ENCODE data around the gene LPIN1.

Gene LPIN1

GRCh38 chr2:11705711-11706110, 40.7 kb upstream of the LPIN1 start:
- Histone ChIP-seq H4K8ac (ENCODE audit: low read length) (no peak overlapping the region), H3K14ac (ENCODE audit: low read length in 2 of 2) (no peak overlapping the region), H4K91ac (ENCODE audit: low read length) (no peak overlapping the region), H3K4me1 (ENCODE audit: control insufficient read depth, insufficient read depth, low read depth, low read length) (peaks cover 5% of the 10 kb centered on the region), H2AFZ (ENCODE audit: low read depth, low read length) (no peak overlapping the region), H3K27me3 (ENCODE audit: control insufficient read depth in 1 of 2, insufficient read depth in 1 of 2, low read length in 2 of 2) (no peaks in the 10 kb centered on the region), H2BK15ac (ENCODE audit: low read depth, poor library complexity, severe bottlenecking) (no peak overlapping the region), H2BK5ac (ENCODE audit: low read depth, low read length, poor library complexity, severe bottlenecking) (no peak overlapping the region), H3K9ac (ENCODE audit: low read length) (no peak overlapping the region), H2BK12ac (ENCODE audit: low read length in 2 of 2) (no peak overlapping the region), H3K18ac (ENCODE audit: low read depth in 1 of 2, low read length in 2 of 2) (no peak overlapping the region), H3K27ac (ENCODE audit: low read length, poor library complexity, severe bottlenecking) (no peak overlapping the region), H3K79me1 (replicated peaks; ENCODE audit: low read length, poor library complexity, severe bottlenecking) (no peaks in the 10 kb centered on the region), H2BK120ac (ENCODE audit: low read depth, low read length) (no peak overlapping the region), H3K4me3 (ENCODE audit: insufficient read depth in 1 of 2, low read depth in 1 of 2, low read length in 2 of 2) (no peak overlapping the region), H3K4ac (ENCODE audit: low read depth in 1 of 2, low read length in 2 of 2) (no peak overlapping the region), H2AK5ac (ENCODE audit: low read length, severe bottlenecking) (no peak overlapping the region), H3K23ac (ENCODE audit: low read length in 2 of 2) (no peak overlapping the region), H3K9me3 (ENCODE audit: control insufficient read depth, low read length) (no peaks in the 10 kb centered on the region), H3K36me3 (ENCODE audit: control insufficient read depth in 1 of 2, insufficient read depth in 2 of 2, low read depth in 1 of 2, low read length in 2 of 2) (no peaks in the 10 kb centered on the region), H3K4me2 (ENCODE audit: low read length, poor library complexity, severe bottlenecking) (no peak overlapping the region)
- no peak for DNase-seq
- WGBS, result 89% methylated on average over 3 of the region's 3 CpGs

- H2BK5ac ChIP-seq (ENCODE audit: low read depth, low read length, poor library complexity, severe bottlenecking), result no peak overlapping the region
- H3K79me1 ChIP-seq (replicated peaks; ENCODE audit: low read length, poor library complexity, severe bottlenecking), result no peaks in the 10 kb centered on the region
- H4K91ac ChIP-seq (ENCODE audit: low read length), result no peak overlapping the region
- H3K9ac ChIP-seq (ENCODE audit: low read length), result no peak overlapping the region
- H3K36me3 ChIP-seq (ENCODE audit: control insufficient read depth in 1 of 2, insufficient read depth in 2 of 2, low read depth in 1 of 2, low read length in 2 of 2), result no peaks in the 10 kb centered on the region
- H2BK120ac ChIP-seq (ENCODE audit: low read depth, low read length), result no peak overlapping the region
- no peak overlapping the region for H3K23ac ChIP-seq (ENCODE audit: low read length in 2 of 2)
- H3K27ac ChIP-seq (ENCODE audit: low read length, poor library complexity, severe bottlenecking), result no peak overlapping the region
- DNase-seq, result no peak
- no peak overlapping the region for H3K4me3 ChIP-seq (ENCODE audit: insufficient read depth in 1 of 2, low read depth in 1 of 2, low read length in 2 of 2)
- H3K4ac ChIP-seq (ENCODE audit: low read depth in 1 of 2, low read length in 2 of 2), result no peak overlapping the region
- H3K18ac ChIP-seq (ENCODE audit: low read depth in 1 of 2, low read length in 2 of 2), result no peak overlapping the region
- H3K14ac ChIP-seq (ENCODE audit: low read length in 2 of 2), result no peak overlapping the region
- no peak overlapping the region for H2BK12ac ChIP-seq (ENCODE audit: low read length in 2 of 2)
- no peak overlapping the region for H3K4me2 ChIP-seq (ENCODE audit: low read length, poor library complexity, severe bottlenecking)
- H3K9me3 ChIP-seq (ENCODE audit: control insufficient read depth, low read length), result no peaks in the 10 kb centered on the region
- H2AFZ ChIP-seq (ENCODE audit: low read depth, low read length), result no peak overlapping the region
- H2BK15ac ChIP-seq (ENCODE audit: low read depth, poor library complexity, severe bottlenecking), result peak overlapping the region; percentile 26
- H4K8ac ChIP-seq (ENCODE audit: low read length), result no peak overlapping the region
- H3K4me1 ChIP-seq (ENCODE audit: control insufficient read depth, insufficient read depth, low read depth, low read length), result peaks cover 4% of the 10 kb centered on the region
- no peaks in the 10 kb centered on the region for H3K27me3 ChIP-seq (ENCODE audit: control insufficient read depth in 1 of 2, insufficient read depth in 1 of 2, low read length in 2 of 2)
- WGBS, result 90% methylated on average over 3 of the region's 3 CpGs
- H2AK5ac ChIP-seq (ENCODE audit: low read length, severe bottlenecking), result no peak overlapping the region
Measured at GRCh38 chr2:11708106-11708505, 38.3 kb upstream of the LPIN1 start.

- no peak overlapping the region for H3K4me3 ChIP-seq (ENCODE audit: insufficient read depth in 1 of 2, low read depth in 1 of 2, low read length in 2 of 2)
- H3K4me2 ChIP-seq (ENCODE audit: low read length, poor library complexity, severe bottlenecking), result no peak overlapping the region
- H3K27me3 ChIP-seq (ENCODE audit: control insufficient read depth in 1 of 2, insufficient read depth in 1 of 2, low read length in 2 of 2), result no peaks in the 10 kb centered on the region
- 91% methylated on average over 8 of the region's 8 CpGs for WGBS
- H4K8ac ChIP-seq (ENCODE audit: low read length), result no peak overlapping the region
- no peak overlapping the region for H3K4ac ChIP-seq (ENCODE audit: low read depth in 1 of 2, low read length in 2 of 2)
- no peak overlapping the region for H2AK5ac ChIP-seq (ENCODE audit: low read length, severe bottlenecking)
- no peak overlapping the region for H3K23ac ChIP-seq (ENCODE audit: low read length in 2 of 2)
- no peak for DNase-seq
- H3K27ac ChIP-seq (ENCODE audit: low read length, poor library complexity, severe bottlenecking), result no peak overlapping the region
- H3K9me3 ChIP-seq (ENCODE audit: control insufficient read depth, low read length), result no peaks in the 10 kb centered on the region
- H3K14ac ChIP-seq (ENCODE audit: low read length in 2 of 2), result no peak overlapping the region
- H2BK15ac ChIP-seq (ENCODE audit: low read depth, poor library complexity, severe bottlenecking), result no peak overlapping the region
- no peaks in the 10 kb centered on the region for H3K36me3 ChIP-seq (ENCODE audit: control insufficient read depth in 1 of 2, insufficient read depth in 2 of 2, low read depth in 1 of 2, low read length in 2 of 2)
- no peaks in the 10 kb centered on the region for H3K4me1 ChIP-seq (ENCODE audit: control insufficient read depth, insufficient read depth, low read depth, low read length)
- no peak overlapping the region for H2BK120ac ChIP-seq (ENCODE audit: low read depth, low read length)
- H3K79me1 ChIP-seq (replicated peaks; ENCODE audit: low read length, poor library complexity, severe bottlenecking), result no peaks in the 10 kb centered on the region
- H3K9ac ChIP-seq (ENCODE audit: low read length), result no peak overlapping the region
- no peak overlapping the region for H3K18ac ChIP-seq (ENCODE audit: low read depth in 1 of 2, low read length in 2 of 2)
- H2BK5ac ChIP-seq (ENCODE audit: low read depth, low read length, poor library complexity, severe bottlenecking), result no peak overlapping the region
- H2BK12ac ChIP-seq (ENCODE audit: low read length in 2 of 2), result no peak overlapping the region
- H4K91ac ChIP-seq (ENCODE audit: low read length), result no peak overlapping the region
- H2AFZ ChIP-seq (ENCODE audit: low read depth, low read length), result no peak overlapping the region
Measured at GRCh38 chr2:11709293-11709692, 37.1 kb upstream of the LPIN1 start.

GRCh38 chr2:11710210-11710609, 36.2 kb upstream of the LPIN1 start:
- H3K4me2 ChIP-seq (ENCODE audit: low read length, poor library complexity, severe bottlenecking), result no peak overlapping the region
- no peak overlapping the region for H4K91ac ChIP-seq (ENCODE audit: low read length)
- no peak overlapping the region for H3K18ac ChIP-seq (ENCODE audit: low read depth in 1 of 2, low read length in 2 of 2)
- no peak overlapping the region for H2AK5ac ChIP-seq (ENCODE audit: low read length, severe bottlenecking)
- H3K4ac ChIP-seq (ENCODE audit: low read depth in 1 of 2, low read length in 2 of 2), result no peak overlapping the region
- H2BK120ac ChIP-seq (ENCODE audit: low read depth, low read length), result no peak overlapping the region
- H2BK15ac ChIP-seq (ENCODE audit: low read depth, poor library complexity, severe bottlenecking), result no peak overlapping the region
- no peaks in the 10 kb centered on the region for H3K4me1 ChIP-seq (ENCODE audit: control insufficient read depth, insufficient read depth, low read depth, low read length)
- peaks cover 0 to under 1% of the 10 kb centered on the region in 2 experiments for H3K27me3 ChIP-seq (ENCODE audit: control insufficient read depth in 1 of 2, insufficient read depth in 1 of 2, low read length in 2 of 2)
- H3K9me3 ChIP-seq (ENCODE audit: control insufficient read depth, low read length), result no peaks in the 10 kb centered on the region
- no peak overlapping the region for H2BK12ac ChIP-seq (ENCODE audit: low read length in 2 of 2)
- H3K36me3 ChIP-seq (ENCODE audit: control insufficient read depth in 1 of 2, insufficient read depth in 2 of 2, low read depth in 1 of 2, low read length in 2 of 2), result no peaks in the 10 kb centered on the region
- DNase-seq, result peak; percentile 42
- H3K9ac ChIP-seq (ENCODE audit: low read length), result peak overlapping the region; percentile 23
- 97% methylated on average over 2 of the region's 3 CpGs for WGBS
- H3K23ac ChIP-seq (ENCODE audit: low read length in 2 of 2), result no peak overlapping the region
- no peak overlapping the region for H2AFZ ChIP-seq (ENCODE audit: low read depth, low read length)
- H2BK5ac ChIP-seq (ENCODE audit: low read depth, low read length, poor library complexity, severe bottlenecking), result no peak overlapping the region
- no peaks in the 10 kb centered on the region for H3K79me1 ChIP-seq (replicated peaks; ENCODE audit: low read length, poor library complexity, severe bottlenecking)
- H3K27ac ChIP-seq (ENCODE audit: low read length, poor library complexity, severe bottlenecking), result no peak overlapping the region
- no peak overlapping the region for H3K4me3 ChIP-seq (ENCODE audit: insufficient read depth in 1 of 2, low read depth in 1 of 2, low read length in 2 of 2)
- H3K14ac ChIP-seq (ENCODE audit: low read length in 2 of 2), result no peak overlapping the region
- no peak overlapping the region for H4K8ac ChIP-seq (ENCODE audit: low read length)

All from mesenchymal stem cell (in vitro differentiated cells and primary cell).